Activated CD4-positive, alpha-beta T cell treated with anti-CD3 and anti-CD28 coated beads, Interleukin-2, amount 50 U/mL, for 16 hours (primary cell): ENCODE measurements around the gene SELL.
"Not testable (repeated sequence)": the region's sequence is repeated elsewhere in the genome, so short reads cannot be mapped to it uniquely, and the experiment has no call there.

Source experiments
- DNase-seq: peaks from one replicate; pipeline ENCODE4 v3.0.0-alpha.2; 2020

SELL gene

DNA sequence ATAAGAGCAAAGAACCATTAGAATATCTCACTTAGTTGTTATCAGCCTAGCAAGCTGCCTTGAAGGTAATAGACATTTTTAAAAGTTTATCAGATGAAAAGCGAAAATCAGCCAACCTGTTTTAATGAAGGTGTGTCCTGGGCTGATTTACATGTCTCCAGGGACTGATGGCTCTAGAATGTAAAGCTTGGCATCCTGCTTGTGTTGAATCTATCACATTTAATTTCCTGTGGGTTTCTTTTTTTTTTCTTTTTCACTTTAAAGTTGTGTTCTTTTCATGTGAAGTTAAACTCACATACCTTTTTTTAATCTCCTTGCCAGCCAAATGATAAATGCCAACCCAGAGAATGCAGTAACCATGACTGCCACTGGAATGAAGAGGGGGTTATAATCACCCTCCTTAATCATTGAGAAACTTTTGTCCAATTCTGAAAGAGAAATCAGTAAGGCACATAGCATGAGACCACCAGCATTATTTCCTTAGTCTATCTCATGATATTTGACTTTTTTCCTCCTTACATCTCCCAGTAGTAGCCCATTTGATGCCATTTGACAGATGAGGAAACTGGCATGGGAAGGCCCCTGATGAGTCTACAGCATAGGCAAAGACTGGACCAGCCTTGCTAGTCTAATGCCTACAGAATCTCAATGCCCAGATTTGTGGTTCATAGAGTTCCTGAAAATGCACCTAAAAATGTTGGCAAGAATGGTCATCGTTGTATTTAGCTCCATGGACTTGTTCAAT is 10.0 kb downstream of the SELL start:
- no peak for DNase-seq

DNA sequence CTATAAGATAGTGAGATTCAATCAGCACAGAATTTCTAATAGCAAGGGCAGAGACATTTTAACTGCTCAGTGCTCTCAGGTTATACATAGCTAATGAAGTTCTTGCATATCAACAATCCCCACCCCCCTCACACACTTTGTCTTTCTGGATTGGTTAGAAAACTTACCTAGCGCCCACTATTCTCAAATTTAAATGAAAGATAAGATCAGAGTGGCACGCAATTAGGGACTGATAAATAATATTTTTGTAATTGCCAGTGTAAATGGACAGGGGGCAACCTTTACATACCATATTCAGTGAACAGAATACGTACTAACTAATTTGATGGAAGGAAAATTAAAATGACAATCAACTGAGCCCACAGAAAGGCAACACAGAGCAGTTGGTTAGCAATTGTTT is 11.7 kb downstream of the SELL start:
- DNase-seq: no peak

DNA sequence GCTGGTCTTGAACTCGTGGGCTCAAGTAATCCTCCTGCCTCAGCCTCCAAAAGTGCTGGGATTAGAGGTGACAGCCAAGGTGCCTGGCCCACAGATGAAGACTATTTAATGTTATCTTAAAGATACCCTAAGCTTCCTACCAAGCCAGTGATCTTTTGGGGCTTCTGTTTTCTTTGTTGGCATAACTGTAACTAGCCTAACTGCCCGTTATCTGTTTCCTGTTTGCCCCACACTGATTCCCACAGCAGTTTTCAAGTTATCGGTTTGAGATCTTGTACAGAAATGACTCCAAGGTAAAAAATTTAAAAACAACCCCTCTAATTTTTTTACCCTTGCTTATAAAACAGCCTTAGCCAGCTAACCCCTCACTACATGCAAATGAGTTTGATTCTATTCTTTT is 12.4 kb downstream of the SELL start:
- peak; percentile 88 for DNase-seq

DNA sequence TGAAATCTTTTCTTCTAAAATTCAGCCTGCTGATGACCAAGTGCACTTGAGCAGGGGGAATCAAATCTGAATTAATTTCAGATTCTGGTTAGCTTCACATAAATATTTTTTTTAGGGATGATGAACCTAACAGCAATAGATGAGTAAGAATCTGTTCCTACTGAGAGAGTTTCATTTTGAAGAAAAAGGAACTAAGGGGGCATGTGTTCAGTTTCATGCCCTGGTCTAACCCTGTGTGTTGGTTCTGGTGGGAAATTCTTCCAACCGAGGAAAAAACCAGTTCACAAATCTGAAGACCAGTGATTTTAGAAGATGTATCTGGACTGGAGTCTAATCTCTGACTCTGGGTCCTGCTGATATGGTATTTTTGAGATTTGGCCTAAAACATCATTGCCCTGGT is 13.7 kb downstream of the SELL start:
- peak; percentile 66 for DNase-seq

DNA sequence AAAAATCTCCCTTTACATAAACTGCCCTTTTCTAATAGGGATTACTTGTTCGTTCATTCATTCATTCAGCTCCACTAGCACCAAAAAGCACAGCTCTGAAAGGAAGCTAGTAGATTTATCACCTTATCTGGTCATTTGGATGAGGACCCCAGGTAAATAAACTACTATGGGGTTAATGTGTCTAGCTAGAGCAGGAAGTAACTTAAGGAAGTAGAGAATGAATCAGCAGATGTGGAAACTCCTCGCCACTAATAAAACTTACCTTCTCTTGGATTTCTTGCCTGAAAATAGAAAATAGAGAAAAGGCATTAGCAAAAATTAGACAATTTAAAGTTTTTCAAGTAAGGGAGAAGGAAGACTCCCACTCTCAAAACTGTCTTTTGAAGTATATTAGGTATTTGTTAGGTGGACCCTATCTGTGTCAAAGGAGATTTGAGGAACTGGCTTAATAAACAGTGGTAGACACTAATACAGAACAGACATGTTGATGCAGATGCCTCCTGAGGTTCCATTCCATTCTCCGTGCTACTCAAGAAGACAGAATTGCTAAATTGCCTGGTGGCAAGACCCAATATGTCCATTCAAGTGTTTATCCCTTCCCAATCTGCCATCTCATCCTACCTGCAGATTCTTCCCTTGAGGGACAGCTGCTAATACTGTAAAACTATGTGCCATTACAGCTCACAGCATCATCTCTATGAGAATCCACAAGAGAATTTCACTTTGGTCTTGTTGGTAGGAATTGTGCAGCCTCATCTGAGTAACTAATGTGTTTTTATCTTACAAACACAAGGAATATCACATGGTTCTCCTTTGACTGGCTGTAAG is 14.9 kb downstream of the SELL start:
- DNase-seq: peak; percentile 50

DNA sequence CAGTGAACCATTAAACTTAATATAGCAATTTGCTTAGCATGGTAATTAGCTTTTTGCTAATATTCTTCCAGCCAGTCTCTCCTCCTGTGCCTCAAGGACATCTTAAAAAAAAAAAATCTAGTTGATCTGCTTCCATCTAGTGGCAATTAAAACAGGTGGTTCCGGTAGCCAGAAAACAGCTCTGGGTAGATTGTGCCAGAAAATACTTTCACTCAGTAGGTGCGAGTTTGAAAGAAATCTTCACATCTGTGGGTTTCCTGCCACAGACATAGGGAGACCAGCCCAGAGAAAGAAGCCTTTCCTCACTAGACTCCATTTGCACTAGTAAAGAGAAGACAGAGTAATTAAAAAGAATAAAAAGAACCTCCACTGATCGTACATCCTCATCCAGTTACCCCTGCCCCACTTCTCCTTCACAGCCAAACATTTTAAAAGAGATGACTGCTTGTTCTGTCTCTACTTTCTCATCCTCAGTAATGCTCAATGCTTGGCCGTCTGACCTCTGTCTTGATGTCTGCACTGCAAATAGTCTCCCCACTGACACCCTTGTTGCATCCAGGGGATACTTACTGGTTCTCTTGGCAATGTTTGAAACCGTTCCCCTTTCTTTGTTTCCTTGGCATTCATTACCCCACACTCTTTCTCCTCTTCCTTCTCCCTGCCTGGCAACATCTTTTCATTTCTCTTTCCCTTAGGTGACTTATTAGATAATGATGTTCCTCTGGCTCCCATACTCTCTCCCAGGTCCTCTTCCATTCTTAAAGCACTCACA is 16.9 kb downstream of the SELL start:
- DNase-seq: peak; percentile 86

DNA sequence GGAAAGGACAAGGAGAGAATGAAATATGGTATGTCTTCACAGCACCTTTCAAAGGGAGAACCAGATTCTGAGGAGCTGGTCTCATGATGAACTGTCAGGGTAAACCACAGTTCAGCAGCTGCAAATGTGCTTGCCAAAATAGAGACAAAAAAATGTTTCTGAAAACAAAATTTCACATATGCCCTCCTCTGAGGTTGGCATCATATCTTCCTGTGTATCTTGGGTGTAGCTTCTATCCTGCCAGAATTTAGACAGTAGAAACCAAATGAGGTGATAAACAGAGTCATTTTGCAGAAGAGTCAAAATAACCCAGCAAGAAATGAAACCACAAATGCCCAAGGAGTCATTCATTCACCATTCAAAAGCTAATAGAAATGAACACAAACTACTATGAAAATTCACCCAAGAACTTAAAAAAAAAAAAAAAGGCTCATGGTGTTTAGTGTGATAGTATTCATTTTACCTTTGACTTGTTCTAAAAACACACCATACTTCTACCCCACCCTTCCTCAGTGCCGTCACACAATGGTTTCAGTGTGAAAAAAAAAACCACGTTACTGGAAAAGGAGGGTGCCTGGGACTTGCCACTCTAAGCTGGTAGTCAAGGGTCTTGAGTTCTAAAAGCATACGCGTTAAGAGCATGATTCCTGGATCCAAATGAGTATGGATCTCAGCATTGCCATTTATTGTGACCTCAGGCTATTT is 18.5 kb downstream of the SELL start:
- peak; percentile 94 for DNase-seq

DNA sequence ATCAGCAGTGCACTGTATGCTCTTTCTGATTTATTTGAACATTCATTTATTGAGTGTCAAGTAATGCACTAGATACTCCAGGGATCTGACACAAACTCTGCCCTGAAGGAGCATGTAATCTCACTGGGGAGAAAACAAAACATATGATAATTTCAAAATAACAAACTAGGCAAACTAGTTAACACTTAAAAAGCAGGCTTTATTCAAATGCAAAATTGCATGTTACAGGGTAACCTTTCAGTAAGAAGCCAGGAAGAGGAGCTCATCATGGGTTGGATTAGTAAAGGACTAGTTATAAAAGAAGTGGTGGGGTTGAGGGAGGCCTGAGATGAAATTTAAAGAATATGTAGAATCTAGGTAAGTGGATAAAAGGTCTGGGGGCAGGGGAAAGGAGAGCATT is 20.9 kb downstream of the SELL start:
- no peak for DNase-seq

DNA sequence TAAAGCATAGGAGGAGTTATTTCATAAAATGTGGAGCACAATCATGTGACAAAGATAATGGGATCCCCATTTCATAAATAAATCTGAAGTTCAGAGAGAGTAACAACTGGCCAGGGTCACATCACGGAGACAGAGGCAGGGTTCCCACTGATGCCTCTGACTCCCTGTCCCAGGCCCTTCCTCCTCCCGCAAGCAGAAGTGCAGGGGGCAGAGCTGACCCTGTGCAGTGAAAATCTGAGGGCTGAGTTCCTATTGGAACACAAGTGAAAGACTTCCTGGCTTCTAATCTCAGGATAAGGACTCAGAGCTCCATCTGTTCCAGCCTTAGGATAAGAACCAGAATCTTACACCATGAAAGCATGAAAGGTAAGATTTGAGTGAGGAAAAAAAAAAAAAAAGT is 22.0 kb downstream of the SELL start:
- DNase-seq: no peak

DNA sequence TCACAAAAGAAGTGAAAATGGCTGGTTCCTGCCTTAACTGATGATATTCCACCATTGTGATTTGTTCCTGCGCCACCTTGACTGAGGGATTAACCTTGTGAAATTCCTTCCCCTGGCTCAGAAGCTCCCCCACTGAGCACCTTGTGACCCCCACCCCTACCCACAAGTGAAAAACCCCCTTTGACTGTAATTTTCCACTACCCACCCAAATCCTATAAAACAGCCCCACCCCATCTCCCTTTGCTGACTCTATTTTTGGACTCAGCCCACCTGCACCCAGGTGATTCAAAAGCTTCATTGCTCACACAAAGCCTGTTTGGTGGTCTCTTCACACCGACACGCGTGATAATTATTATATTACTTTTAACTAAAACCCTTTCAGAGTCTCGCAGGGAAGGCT is 23.0 kb downstream of the SELL start:
- DNase-seq: not testable (repeated sequence)

DNA sequence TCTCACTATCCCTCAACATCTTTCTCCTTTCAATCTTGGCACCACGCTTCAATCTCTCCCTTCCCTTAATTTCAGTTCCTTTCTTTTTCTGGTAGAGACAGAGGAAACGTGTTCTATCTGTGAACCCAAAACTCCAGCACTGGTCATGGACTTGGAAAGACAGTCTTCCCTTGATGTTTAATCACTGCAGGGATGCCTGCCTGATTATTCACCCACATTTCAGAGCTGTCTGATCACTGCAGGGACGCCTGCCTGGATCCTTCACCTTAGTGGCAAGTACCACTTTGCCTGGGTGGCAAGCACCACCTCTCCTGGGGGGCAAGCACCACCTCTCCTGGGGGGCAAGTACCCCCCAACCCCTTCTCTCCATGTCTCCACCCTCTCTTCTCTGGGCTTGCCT is 27.8 kb downstream of the SELL start:
- DNase-seq: no peak

DNA sequence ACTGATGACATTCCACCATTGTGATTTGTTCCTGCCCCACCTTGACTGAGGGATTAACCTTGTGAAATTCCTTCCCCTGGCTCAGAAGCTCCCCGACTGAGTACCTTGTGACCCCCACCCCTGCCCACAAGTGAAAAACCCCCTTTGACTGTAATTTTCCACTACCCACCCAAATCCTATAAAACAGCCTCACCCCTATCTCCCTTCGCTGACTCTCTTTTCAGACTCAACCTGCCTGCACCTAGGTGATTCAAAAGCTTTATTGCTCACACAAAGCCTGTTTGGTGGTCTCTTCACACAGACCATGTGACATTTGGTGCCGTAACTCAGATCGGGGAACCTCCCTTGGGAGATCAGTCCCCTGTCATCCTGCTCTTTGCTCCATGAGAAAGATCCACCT is 28.3 kb downstream of the SELL start:
- not testable (repeated sequence) for DNase-seq

DNA sequence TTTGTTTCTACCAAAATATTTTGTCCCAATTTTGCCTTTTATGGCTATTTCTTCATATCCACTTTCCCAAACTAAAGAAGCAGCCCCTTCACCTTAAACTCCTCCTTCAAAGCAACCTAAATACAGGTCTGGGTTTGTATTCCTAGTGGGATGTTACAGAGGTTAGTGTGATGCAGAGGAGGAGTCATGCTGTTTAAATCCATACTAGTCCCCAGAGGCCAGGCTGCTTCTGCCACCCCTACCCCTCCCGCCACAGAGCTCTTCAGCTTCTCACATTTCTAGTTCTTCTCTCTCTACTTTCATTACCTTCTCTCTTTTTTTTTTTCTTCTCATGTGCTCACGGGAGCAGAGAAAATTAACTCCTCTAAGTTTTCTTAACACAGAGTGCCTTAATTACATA is 29.3 kb downstream of the SELL start:
- no peak for DNase-seq

DNA sequence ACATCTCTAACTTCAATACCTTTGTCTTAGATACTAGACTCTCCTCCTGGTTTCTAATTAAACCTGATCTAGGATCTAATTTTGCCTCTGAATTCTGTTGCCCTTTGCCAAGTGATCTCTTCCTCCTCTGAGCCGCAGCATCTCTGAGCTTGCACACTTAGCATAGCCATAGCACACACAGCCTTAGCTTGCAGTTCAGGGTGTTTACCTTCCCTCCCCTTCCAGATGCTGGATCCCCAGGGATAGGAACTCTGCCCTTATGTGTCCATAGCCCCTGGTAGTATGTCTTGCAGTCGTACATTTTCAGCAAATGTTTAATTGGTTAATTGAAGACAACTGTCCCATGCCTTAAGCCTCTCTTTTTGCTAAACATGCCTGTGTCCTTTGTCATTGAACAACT is 30.3 kb downstream of the SELL start:
- DNase-seq: no peak

DNA sequence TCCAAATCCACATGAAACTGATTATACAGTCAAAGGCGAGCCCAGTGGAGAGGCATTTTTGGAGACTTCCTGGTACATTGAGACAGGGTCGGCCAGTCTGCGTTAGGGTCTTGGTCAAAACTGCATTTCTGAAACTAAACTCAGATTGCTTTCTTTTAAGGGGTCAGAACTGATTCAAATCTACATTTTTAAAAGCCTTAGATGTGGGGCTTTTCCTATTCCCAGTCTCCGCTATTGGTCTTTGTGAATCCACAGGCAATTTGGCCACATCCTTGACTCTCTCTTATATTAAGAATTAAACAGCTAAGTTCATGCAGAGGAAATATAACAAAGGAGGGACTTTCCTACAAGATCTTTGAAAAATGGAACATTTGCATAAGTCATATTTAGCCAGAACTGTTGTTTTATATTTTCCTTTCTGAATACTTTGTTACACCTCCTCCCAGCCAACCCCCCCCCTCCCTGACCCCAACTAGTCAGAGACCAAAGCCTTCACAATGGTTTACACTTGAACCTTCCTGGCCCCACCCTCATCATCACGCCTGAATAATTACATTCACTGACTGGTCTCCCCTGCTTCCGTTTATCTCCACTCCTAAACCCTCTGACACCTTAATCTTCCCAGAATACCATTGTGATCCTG is 30.9 kb downstream of the SELL start:
- DNase-seq: no peak

DNA sequence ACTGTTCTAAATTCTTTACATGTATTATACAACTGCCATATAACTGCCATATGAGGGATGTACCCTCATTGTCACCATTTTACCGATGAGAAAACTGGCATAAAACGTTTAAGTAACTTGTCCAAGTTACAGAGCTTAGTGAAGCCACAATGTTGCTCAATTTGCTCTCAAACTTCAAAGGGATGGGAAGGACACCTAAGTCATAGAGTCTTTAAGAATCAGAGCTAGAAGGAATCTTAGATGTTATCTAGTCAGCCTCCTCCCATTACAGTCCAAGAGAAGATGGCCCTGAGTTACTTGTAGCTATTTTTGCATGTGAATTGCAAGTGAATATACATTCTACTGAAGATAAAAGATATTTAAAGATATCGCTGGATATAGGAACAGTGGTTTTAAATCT is 31.7 kb downstream of the SELL start:
- DNase-seq: no peak

DNA sequence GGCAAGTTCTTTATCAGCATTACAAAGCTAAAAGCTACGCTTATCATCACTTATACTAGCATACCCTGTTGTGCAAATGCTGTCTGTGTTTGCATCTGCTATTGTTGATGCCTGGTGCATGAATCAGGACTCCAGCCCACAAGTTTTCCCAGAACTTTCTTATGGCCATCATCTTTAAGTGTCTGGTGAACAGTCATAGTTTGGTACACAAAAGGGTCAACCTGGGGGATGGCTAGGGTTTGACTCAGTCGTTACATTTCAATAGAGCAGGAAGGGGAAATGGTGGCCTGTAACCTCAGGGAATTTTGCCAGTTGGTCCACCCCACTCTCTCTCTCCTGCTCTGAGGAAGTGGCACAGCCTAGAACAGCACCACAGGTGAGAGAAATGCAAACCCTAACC is 35.4 kb downstream of the SELL start:
- no peak for DNase-seq

DNA sequence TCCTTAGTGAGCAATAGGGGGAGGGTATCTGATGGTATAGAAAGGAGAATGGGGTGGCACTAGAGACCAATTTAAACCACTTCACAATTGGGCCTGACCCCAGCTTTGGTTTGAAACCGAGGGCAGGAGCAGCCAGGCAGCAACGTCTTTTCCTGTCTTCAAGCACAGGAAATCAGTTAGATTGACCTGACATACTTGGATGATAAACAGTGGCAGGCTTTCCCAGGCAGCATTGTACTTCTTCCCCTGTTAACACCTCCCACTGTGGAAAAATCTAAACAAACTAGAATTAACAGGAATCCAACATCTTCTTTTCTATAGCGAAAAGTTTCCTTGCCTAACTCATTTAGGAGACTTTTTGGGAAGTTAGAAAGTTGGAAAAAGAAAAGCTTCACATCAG is 40.6 kb downstream of the SELL start:
- DNase-seq: no peak

DNA sequence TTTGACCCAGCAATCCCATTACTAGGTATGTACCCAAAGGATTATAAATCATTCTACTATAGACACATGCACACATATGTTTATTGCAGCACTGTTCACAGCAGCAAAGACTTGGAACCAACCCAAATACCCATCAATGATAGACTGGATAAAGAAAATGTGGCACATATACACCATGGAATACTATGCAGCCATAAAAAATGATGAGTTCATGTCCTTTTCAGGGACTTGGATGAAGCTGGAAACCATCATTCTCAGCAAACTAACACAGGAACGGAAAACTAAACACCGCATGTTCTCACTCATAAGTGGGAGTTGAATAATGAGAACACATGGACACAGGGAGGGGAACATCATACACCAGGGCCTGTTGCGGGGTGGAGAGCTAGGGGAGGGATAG is 41.2 kb downstream of the SELL start:
- not testable (repeated sequence) for DNase-seq

DNA sequence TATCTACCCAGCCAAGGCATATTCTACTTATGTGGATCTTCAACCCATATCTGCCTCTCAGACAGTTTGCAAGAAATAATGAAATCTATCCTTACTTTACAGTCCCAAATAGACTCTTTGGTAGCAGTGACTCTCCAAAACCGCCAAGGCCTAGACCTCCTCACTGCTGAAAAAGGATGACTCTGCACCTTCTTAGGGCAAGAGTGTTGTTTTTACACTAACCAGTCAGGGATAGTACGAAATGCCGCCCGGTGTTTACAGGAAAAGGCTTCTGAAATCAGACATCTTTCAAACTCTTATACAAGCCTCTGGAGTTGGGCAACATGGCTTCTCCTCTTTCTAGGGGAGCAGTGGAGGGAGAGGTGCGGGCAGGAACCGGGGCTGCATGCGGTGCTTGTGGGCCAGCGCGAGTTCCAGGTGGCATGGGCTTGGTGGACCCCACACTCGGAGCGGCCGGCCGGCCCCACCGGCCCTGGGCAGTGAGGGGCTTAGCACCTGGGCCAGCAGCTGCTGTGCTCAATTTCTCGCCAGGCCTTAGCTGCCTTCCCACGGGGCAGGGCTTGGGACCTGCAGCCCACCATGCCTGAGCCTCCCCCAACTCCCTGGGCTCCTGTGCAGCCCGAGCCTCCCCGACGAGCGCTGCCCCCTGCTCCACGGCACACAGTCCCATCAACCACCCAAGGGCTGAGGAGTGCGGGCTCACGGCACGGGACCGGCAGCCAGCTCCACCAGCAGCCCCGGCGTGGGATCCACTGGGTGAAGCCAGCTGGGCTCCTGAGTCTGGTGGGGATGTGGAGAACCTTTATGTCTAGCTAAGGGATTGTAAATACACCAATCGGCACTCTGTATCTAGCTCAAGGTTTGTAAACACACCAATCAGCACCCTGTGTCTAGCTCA is 43.5 kb downstream of the SELL start:
- peak; percentile 26 for DNase-seq

DNA sequence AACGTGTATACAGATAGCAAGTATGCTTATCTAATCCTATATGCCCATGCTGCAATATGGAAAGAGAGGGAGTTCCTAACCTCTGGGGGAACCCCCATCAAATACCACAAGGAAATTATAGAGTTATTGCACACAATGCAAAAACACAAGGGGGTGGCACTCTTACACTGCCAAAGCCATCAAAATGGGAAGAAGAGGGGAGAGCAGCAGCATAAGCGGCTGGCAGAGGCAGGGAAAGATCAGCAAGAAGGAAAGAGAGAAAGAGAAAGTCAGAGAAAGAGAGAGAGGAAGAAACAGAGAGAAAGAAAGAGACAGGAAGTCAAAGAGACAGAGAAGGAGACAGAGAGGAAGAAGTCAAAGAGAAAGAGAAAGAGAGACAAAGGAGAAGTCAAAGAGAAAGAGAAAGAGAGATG is 44.2 kb downstream of the SELL start:
- peak; percentile 27 for DNase-seq
